Measurements from ENCODE around the gene VWF. TPM values are rescaled to one million over a fixed set of nuclear protein-coding genes. Genes with fewer than 3 reads are reported as not detected.

The VWF gene
- total and polyA plus RNA-seq, 2 donors (not counting 3 experiments of a cell fraction or from before 2014, with no cell fraction given), result 1,041 to 2,328 TPM

GRCh38 chr12:6133642-6134041, 9.2 kb upstream of the VWF start:
- intact Hi-C loops (cut with micrococcal nuclease), result no loop called here
- DNase-seq (ENCODE audit: low read depth, low spot score), result no peak
- dilution Hi-C loops (cut with MboI; ENCODE audit: extremely low pct_ligation_motif_present, low sequenced_read_pairs), result no loop called here
- Histone ChIP-seq H3K4me1 (ENCODE audit: control insufficient read depth, extremely low read depth, insufficient read depth, low read length) (peaks cover 11% of the 10 kb centered on the region), H3K27me3 (ENCODE audit: control insufficient read depth in 2 of 2, insufficient read depth in 2 of 2, low read length in 2 of 2) (no peaks in the 10 kb centered on the region), H3K36me3 (ENCODE audit: control insufficient read depth in 2 of 2, extremely low read depth in 1 of 2, insufficient read depth in 2 of 2, low read length in 2 of 2) (no peaks in the 10 kb centered on the region), H3K4me3 (replicated peaks in 1 of 3; ENCODE audit: insufficient read depth in 1 of 3, low read depth in 1 of 3, low read length in 3 of 3) (no peak overlapping the region), H4K20me1 (replicated peaks; ENCODE audit: control insufficient read depth, extremely low read depth, insufficient read depth, low read length) (no peaks in the 10 kb centered on the region), H3K27ac (ENCODE audit: insufficient read depth, low read depth, low read length) (no peak overlapping the region), H3K79me2 (ENCODE audit: control insufficient read depth, insufficient read depth, low read length) (no peaks in the 10 kb centered on the region), H3K4me2 (ENCODE audit: insufficient read depth, low read length) (no peak overlapping the region), H3K9me3 (replicated peaks; ENCODE audit: control insufficient read depth, insufficient read depth, low read length) (no peaks in the 10 kb centered on the region), H3K9me1 (replicated peaks; ENCODE audit: control insufficient read depth, extremely low read depth, insufficient read depth, low read length) (no peaks in the 10 kb centered on the region), H3K9ac (replicated peaks; ENCODE audit: extremely low read depth, insufficient read depth, low read length) (no peak overlapping the region), H2AFZ (ENCODE audit: low read depth, low read length) (no peak overlapping the region)
- CTCF ChIA-PET, result interaction anchor here (1.4 to 1.9 kb wide), 2 partner anchors 8 to 62 kb away, joined by 4 to 5 read pairs; no protein-coding TSS in a partner anchor
- TF ChIP-seq POLR2AphosphoS5 (IDR thresholded peaks at IDR 0.05; ENCODE audit: insufficient read depth, low read depth, low read length) (no peak), MYC (IDR thresholded peaks at IDR 0.05; ENCODE audit: low read depth, low read length) (no peak), JUN (IDR thresholded peaks at IDR 0.05; ENCODE audit: borderline replicate concordance, insufficient read depth, insufficient read length, low read depth) (no peak), FOS (IDR thresholded peaks at IDR 0.05; ENCODE audit: borderline replicate concordance, insufficient read depth, low read length) (no peak), CTCF (IDR thresholded peaks at IDR 0.05; ENCODE audit: extremely low read depth in 1 of 2, insufficient read depth in 1 of 2, low read depth in 1 of 2, low read length in 2 of 2) (no peak), EZH2 (IDR thresholded peaks at IDR 0.05; ENCODE audit: borderline replicate concordance, low read depth, low read length, severe bottlenecking) (no peak), MAX (IDR thresholded peaks at IDR 0.05; ENCODE audit: insufficient read depth, insufficient read length) (no peak), POLR2A (IDR thresholded peaks at IDR 0.05; ENCODE audit: low read depth, low read length) (no peak), GATA2 (IDR thresholded peaks at IDR 0.05; ENCODE audit: insufficient read depth, insufficient read length, low read depth, low read length) (no peak)
- POLR2A ChIA-PET, result interaction anchor here (1.5 kb wide), 1 partner anchor 9 kb away, joined by 6 read pairs; the partner anchor contains the start of gene VWF
- BruUV-seq (replicated peaks), result no TSS peak
- FAIRE-seq, result peak; percentile 4

Data from endothelial cell of umbilical vein (primary cell).